A549 (cell line): ENCODE results near the gene SLC10A3. TPM values are rescaled to one million over a fixed set of nuclear protein-coding genes. Genes with fewer than 3 reads are reported as not detected.

Experiments
- ATAC-seq, 2 experiments: fragments of 200-7000 bp in 1 of 2; fragments of >200 bp in 1 of 2; cut with Nextera tagmentation in 1 of 2; cut with Tn5 transposase in 1 of 2; 3 replicates each; pipeline versions ENCODE4 v1.8.0 to v1.9.1; 2018 to 2020; ENCODE audit warnings: mild to moderate bottlenecking in 1 of 2, moderate library complexity in 1 of 2
- CTCF ChIA-PET: fragments of 300-600 bp; sonication (Branson Sonifier 250); formaldehyde crosslinking; extraction: SDS; loops from one replicate; lab custom pipeline; 2021; ENCODE audit warnings: antibody characterized with exemption, inconsistent platforms; lab: Yijun Ruan, JAX
- POLR2A ChIA-PET: fragments of 350-600 bp; formaldehyde crosslinking; extraction: SDS; loops from one replicate; lab custom pipeline; 2021; ENCODE audit warnings: antibody characterized with exemption, inconsistent platforms; lab: Yijun Ruan, JAX
- DNase-seq, 2 experiments: peaks; one replicate each; pipeline versions ENCODE4 v3.0.0 to v3.0.0-alpha.2; 2011 to 2016; ENCODE audit warnings: low read depth in 1 of 2, low spot score in 1 of 2
- FAIRE-seq: peaks from 2 replicates; lab custom pipeline; 2011; peaks lifted over from hg19 to GRCh38; lab: Jason Lieb, UNC
- H3K27ac ChIP-seq, 2 experiments: fragments of >200 bp; sonication (Bioruptor Twin); formaldehyde crosslinking; 3 replicates each; pipeline ENCODE4 v1.5.1; 2016 to 2017
- H3K4me1 ChIP-seq: fragments of >200 bp; sonication (Bioruptor Twin); formaldehyde crosslinking; 3 replicates; pipeline ENCODE4 v1.6.1; 2016
- H3K4me2 ChIP-seq: fragments of >200 bp; sonication (Bioruptor Twin); formaldehyde crosslinking; 3 replicates; pipeline ENCODE4 v1.6.1; 2016
- H3K4me3 ChIP-seq: fragments of >200 bp; sonication (Bioruptor Twin); formaldehyde crosslinking; 3 replicates; pipeline ENCODE4 v1.5.1; 2016
- H3K9me3 ChIP-seq: fragments of >200 bp; sonication (Bioruptor Twin); formaldehyde crosslinking; 3 replicates; pipeline ENCODE4 v1.6.1; 2016
- ATOH8 ChIP-seq: fragments of 250-450 bp; sonication (Bioruptor Pico); IDR thresholded peaks from 2 replicates; pipeline ENCODE4 v1.5.0; 2020; ENCODE audit warnings: low read depth, mild to moderate bottlenecking, moderate library complexity
- BCL3 ChIP-seq: fragments of >200 bp; sonication (Bioruptor Twin); formaldehyde crosslinking; IDR thresholded peaks from 3 replicates; pipeline ENCODE4 v1.6.1; 2016
- BHLHE40 ChIP-seq: IDR thresholded peaks from 2 replicates; pipeline ENCODE4 v1.6.1; 2012; ENCODE audit warnings: low read depth, low read length, inconsistent platforms
- CEBPB ChIP-seq, 2 experiments: fragments of >200 bp in 1 of 2; sonication (Bioruptor Twin) in 1 of 2; formaldehyde crosslinking in 1 of 2; IDR thresholded peaks; 2 replicates each; pipeline ENCODE4 v1.6.1; 2012 to 2016
- CHD4 ChIP-seq: fragments of 200-600 bp; sonication (generic); IDR thresholded peaks from 2 replicates; pipeline ENCODE4 v1.6.1; 2016; ENCODE audit warnings: antibody characterized with exemption, mild to moderate bottlenecking, borderline replicate concordance
- E2F6 ChIP-seq: IDR thresholded peaks from 2 replicates; pipeline ENCODE4 v1.6.1; 2012; ENCODE audit warnings: low read depth, borderline replicate concordance
- EHF ChIP-seq: fragments of 250-450 bp; sonication (Bioruptor Pico); IDR thresholded peaks from 2 replicates; pipeline ENCODE4 v1.5.0; 2020; ENCODE audit warnings: mild to moderate bottlenecking
- EP300 ChIP-seq, 2 experiments: fragments of >200 bp; sonication (Bioruptor Twin); formaldehyde crosslinking; IDR thresholded peaks; 2 replicates in 1 of 2; 3 replicates in 1 of 2; pipeline ENCODE4 v1.6.1; 2016 to 2017
- ESRRA ChIP-seq: fragments of 150-350 bp; IDR thresholded peaks from 2 replicates; pipeline ENCODE4 v1.6.1; 2014; ENCODE audit warnings: mild to moderate bottlenecking, low read length, borderline replicate concordance
- GATA3 ChIP-seq: IDR thresholded peaks from 2 replicates; pipeline ENCODE4 v1.6.1; 2012; ENCODE audit warnings: borderline replicate concordance
- HES2 ChIP-seq: fragments of >200 bp; sonication (Bioruptor Twin); formaldehyde crosslinking; IDR thresholded peaks from 2 replicates; pipeline ENCODE4 v1.6.1; 2016
- HOXA7 ChIP-seq: fragments of 250-450 bp; sonication (Bioruptor Pico); IDR thresholded peaks from 2 replicates; pipeline ENCODE4 v1.5.0; 2020; ENCODE audit warnings: mild to moderate bottlenecking, moderate library complexity
- HOXB13 ChIP-seq: fragments of 250-450 bp; sonication (Bioruptor Pico); IDR thresholded peaks from 2 replicates; pipeline ENCODE4 v1.5.0; 2020; ENCODE audit warnings: low read depth, mild to moderate bottlenecking, moderate library complexity
- JUN ChIP-seq, 2 experiments: fragments of >200 bp; sonication (Bioruptor Twin); formaldehyde crosslinking; IDR thresholded peaks; 2 replicates in 1 of 2; 3 replicates in 1 of 2; pipeline ENCODE4 v1.6.1; 2016 to 2017
- KDM5A ChIP-seq: fragments of 200-600 bp; sonication (generic); IDR thresholded peaks from 2 replicates; pipeline ENCODE4 v1.6.1; 2016; ENCODE audit warnings: antibody characterized with exemption, mild to moderate bottlenecking
- MYC ChIP-seq: IDR thresholded peaks from 2 replicates; pipeline ENCODE4 v1.6.1; 2012; ENCODE audit warnings: mild to moderate bottlenecking, inconsistent platforms, low read length, improper control_type of control experiment, borderline replicate concordance
- NFE2L2 ChIP-seq: fragments of 150-350 bp; conservative IDR thresholded peaks from 2 replicates; pipeline ENCODE4 v1.6.1; 2014; ENCODE audit warnings: low read length
- NPAS2 ChIP-seq: fragments of 250-450 bp; sonication (Bioruptor Pico); IDR thresholded peaks from 2 replicates; pipeline ENCODE4 v1.8.0; 2022; ENCODE audit warnings: mild to moderate bottlenecking, moderate library complexity, borderline replicate concordance
- PHF8 ChIP-seq: fragments of 200-600 bp; sonication (generic); IDR thresholded peaks from 2 replicates; pipeline ENCODE4 v1.6.1; 2016; ENCODE audit warnings: low read depth, mild to moderate bottlenecking, antibody characterized with exemption, moderate library complexity, borderline replicate concordance
- POLR2A ChIP-seq: IDR thresholded peaks from 2 replicates; pipeline ENCODE4 v1.6.1; 2012; ENCODE audit warnings: mild to moderate bottlenecking, low read length
- POLR2AphosphoS2 ChIP-seq: conservative IDR thresholded peaks from 2 replicates; pipeline ENCODE4 v1.6.1; 2012; ENCODE audit warnings: low read length, improper control_type of control experiment, inconsistent platforms
- RARB ChIP-seq: fragments of 250-450 bp; sonication (Bioruptor Pico); IDR thresholded peaks from 2 replicates; pipeline ENCODE4 v1.8.0; 2021; ENCODE audit warnings: mild to moderate bottlenecking, moderate library complexity
- REST ChIP-seq: fragments of 200-600 bp; sonication (generic); IDR thresholded peaks from 2 replicates; pipeline ENCODE4 v1.6.1; 2016; ENCODE audit warnings: antibody characterized with exemption, mild to moderate bottlenecking, moderate library complexity
- RFX5 ChIP-seq: fragments of 450-650 bp; IDR thresholded peaks from 2 replicates; pipeline ENCODE4 v1.7.1; 2014; ENCODE audit warnings: antibody characterized with exemption, mild to moderate bottlenecking, moderate library complexity
- USF2 ChIP-seq: fragments of 450-650 bp; IDR thresholded peaks from 2 replicates; pipeline ENCODE4 v1.6.1; 2014; ENCODE audit warnings: antibody characterized with exemption
- ZFP36 ChIP-seq: fragments of 450-650 bp; IDR thresholded peaks from 2 replicates; pipeline ENCODE4 v1.6.1; 2014; ENCODE audit warnings: borderline replicate concordance; ENCODE audit not compliant: partially characterized antibody
- ZSCAN20 ChIP-seq: fragments of 250-450 bp; sonication (Bioruptor Pico); IDR thresholded peaks from 2 replicates; pipeline ENCODE4 v1.8.0; 2022; ENCODE audit warnings: mild to moderate bottlenecking, moderate library complexity
- WGBS: methylation state at CpG from one replicate; pipeline ENCODE4 v1.1.6; 2017; ENCODE audit errors: missing lambda C conversion rate; 5-methylcytosine and 5-hydroxymethylcytosine counted together
- polyA plus RNA-seq, 4 experiments: library from polyadenylated mRNA; depleted of rRNA in 3 of 4; stranded (reverse); fragments of >200 nt; fragmentation: RNase III in 1 of 4; extraction: RNeasy Plus Mini Kit Qiagen cat#74134 plus additional on column Dnase treatment in 1 of 4; gene quantifications; 2 replicates in 3 of 4; 3 replicates in 1 of 4; pipeline ENCODE4 v1.2.3, GENCODE V29; 2011 to 2017

Gene SLC10A3
- polyA plus RNA-seq, 2 of the 4 experiments (the other 2 are of a cell fraction): 9.0 to 21.7 TPM

- TF ChIP-seq E2F6: no peak
- no peak for TF ChIP-seq REST
- no peak for TF ChIP-seq PHF8
- TF ChIP-seq MYC: no peak
- no peak for TF ChIP-seq BCL3
- TF ChIP-seq NFE2L2: no peak
- no peak for TF ChIP-seq ESRRA
- TF ChIP-seq JUN (IDR thresholded peaks at IDR 0.05): no peak
- TF ChIP-seq KDM5A: no peak
- TF ChIP-seq HOXA7 (CRISPR knock-in tag): no peak
- TF ChIP-seq GATA3: no peak
- TF ChIP-seq CHD4: no peak
- TF ChIP-seq RARB: no peak
- TF ChIP-seq BHLHE40: no peak
- TF ChIP-seq HES2: no peak
- no peak for TF ChIP-seq HOXB13 (CRISPR knock-in tag)
- TF ChIP-seq EP300 (IDR thresholded peaks at IDR 0.05): no peak
- no peak for TF ChIP-seq NPAS2 (CRISPR knock-in tag)
- TF ChIP-seq CEBPB (IDR thresholded peaks at IDR 0.05): no peak
- no peak for TF ChIP-seq POLR2A
- no peak for ATAC-seq
- no peaks in the 10 kb centered on the region for H3K4me1 ChIP-seq
- WGBS: 95% methylated on average over 5 of the region's 5 CpGs
- H3K9me3 ChIP-seq: no peaks in the 10 kb centered on the region
- no peak overlapping the region for H3K4me3 ChIP-seq
- H3K4me2 ChIP-seq: no peak overlapping the region
- CTCF ChIA-PET: no interaction called here
- DNase-seq: no peak
- H3K27ac ChIP-seq: no peak overlapping the region
- POLR2A ChIA-PET: no interaction called here
- FAIRE-seq: no peak
Measured at GRCh38 chrX:154509455-154509854, 19.0 kb upstream of the SLC10A3 start.

- ChIA-PET POLR2A (no interaction called here), CTCF (no interaction called here)
- H3K4me3 ChIP-seq: no peak overlapping the region
- H3K4me2 ChIP-seq: no peak overlapping the region
- no peaks in the 10 kb centered on the region for H3K9me3 ChIP-seq
- no peak overlapping the region for H3K27ac ChIP-seq
- H3K4me1 ChIP-seq: no peaks in the 10 kb centered on the region
- DNase-seq (no peak), ATAC-seq (no peak), FAIRE-seq (no peak)
- 100% methylated on average over 3 of the region's 13 CpGs for WGBS
- no peak for TF ChIP-seq ZFP36
- no peak for TF ChIP-seq E2F6
- no peak for TF ChIP-seq ZSCAN20 (CRISPR knock-in tag)
- no peak for TF ChIP-seq RFX5
- no peak for TF ChIP-seq KDM5A
- no peak for TF ChIP-seq USF2
- TF ChIP-seq EHF (CRISPR knock-in tag): no peak
- no peak for TF ChIP-seq REST
- TF ChIP-seq POLR2AphosphoS2: no peak
- TF ChIP-seq ATOH8 (CRISPR knock-in tag): no peak
- TF ChIP-seq ESRRA: no peak
- TF ChIP-seq EP300 (IDR thresholded peaks at IDR 0.05): no peak
Measured at GRCh38 chrX:154508384-154508745, 17.9 kb upstream of the SLC10A3 start.
